Endodermal cell (in vitro differentiated cells): ENCODE results near the gene MAP2K5. TPM values are rescaled to one million over a fixed set of nuclear protein-coding genes. Genes with fewer than 3 reads are reported as not detected.

Experiments used
- DNase-seq: peaks from one replicate; pipeline ENCODE4 v3.0.0-alpha.2; 2017
- H3K27ac ChIP-seq: 2 replicates; pipeline ENCODE4 v1.5.1; 2013; ENCODE audit warnings: mild to moderate bottlenecking, low read depth, low read length, moderate library complexity
- H3K27me3 ChIP-seq: 2 replicates; pipeline ENCODE4 v1.6.1; 2013; ENCODE audit warnings: mild to moderate bottlenecking, low read length, moderate library complexity; ENCODE audit not compliant: insufficient read depth, control insufficient read depth, poor library complexity, severe bottlenecking
- H3K36me3 ChIP-seq: 2 replicates; pipeline ENCODE4 v1.7.0; 2013; ENCODE audit warnings: mild to moderate bottlenecking, low read length, moderate library complexity; ENCODE audit not compliant: control insufficient read depth, insufficient read depth
- H3K4me1 ChIP-seq: one replicate; pipeline ENCODE4 v1.7.0; 2013; ENCODE audit warnings: low read length; ENCODE audit not compliant: control insufficient read depth, insufficient read depth
- H3K4me3 ChIP-seq: 2 replicates; pipeline ENCODE4 v1.5.1; 2013; ENCODE audit warnings: mild to moderate bottlenecking, low read length, moderate library complexity
- H3K9ac ChIP-seq: 2 replicates; pipeline ENCODE4 v1.6.1; 2013; ENCODE audit warnings: mild to moderate bottlenecking, low read length, moderate library complexity; ENCODE audit not compliant: poor library complexity, severe bottlenecking; ENCODE audit errors: extremely low read depth
- H3K9me3 ChIP-seq: 2 replicates; pipeline ENCODE4 v1.6.1; 2013; ENCODE audit warnings: mild to moderate bottlenecking, low read length, moderate library complexity; ENCODE audit not compliant: control insufficient read depth
- H3K27ac Mint-ChIP-seq: 2 replicates; pipeline ENCODE4 v1.8.0; 2020; ENCODE audit warnings: mixed read lengths
- H3K27me3 Mint-ChIP-seq: 2 replicates; pipeline ENCODE4 v1.8.0; 2021; ENCODE audit warnings: mild to moderate bottlenecking, mixed read lengths; ENCODE audit not compliant: insufficient read depth
- H3K36me3 Mint-ChIP-seq: 2 replicates; pipeline ENCODE4 v1.8.0; 2020; ENCODE audit warnings: low read depth, mixed read lengths
- H3K4me1 Mint-ChIP-seq: 2 replicates; pipeline ENCODE4 v1.8.0; 2020; ENCODE audit warnings: mixed read lengths
- H3K4me3 Mint-ChIP-seq: 2 replicates; pipeline ENCODE4 v1.8.0; 2020; ENCODE audit warnings: mild to moderate bottlenecking, moderate library complexity, mixed read lengths
- H3K9me3 Mint-ChIP-seq: 2 replicates; pipeline ENCODE4 v1.8.0; 2020; ENCODE audit warnings: mild to moderate bottlenecking, mixed read lengths
- CTCF ChIP-seq: fragments of 200-600 bp; sonication (generic); conservative IDR thresholded peaks from 2 replicates; pipeline ENCODE4 v1.5.0; 2021; ENCODE audit warnings: antibody characterized with exemption, mild to moderate bottlenecking
- WGBS, 2 experiments: methylation state at CpG; one replicate each; pipeline versions ENCODE4 v1.1.5 to v1.1.7; 2013; ENCODE audit warnings: missing lambda C conversion rate in 2 of 2, mixed read lengths in 1 of 2; ENCODE audit not compliant: insufficient coverage in 1 of 2, insufficient read length in 1 of 2; 5-methylcytosine and 5-hydroxymethylcytosine counted together
- total RNA-seq, 2 donors: library from RNA; stranded (reverse); fragmentation: NEBNext Ultra II Directional in 1 of 2; extraction: Animal tissue kit (Norgen Biotek cat#: 25700) in 1 of 2; gene quantifications; 2 replicates in 1 of 2; 3 replicates in 1 of 2; pipeline ENCODE4 v1.2.1, GENCODE V29; 2021

Gene MAP2K5
- total RNA-seq, 2 donors from 2014 or later = 17.1 to 26.7 TPM

GRCh38 chr15:67740405-67740804 is 197.9 kb downstream of the MAP2K5 start:
- Histone ChIP-seq H3K36me3 (no peaks in the 10 kb centered on the region), H3K9me3 (no peaks in the 10 kb centered on the region), H3K27ac (no peak overlapping the region), H3K27me3 (no peaks in the 10 kb centered on the region), H3K4me3 (no peak overlapping the region), H3K4me1 (no peaks in the 10 kb centered on the region), H3K9ac (no peak overlapping the region)
- Mint-ChIP-seq H3K36me3 (no peaks in the 10 kb centered on the region), H3K27me3 (peaks cover 4% of the 10 kb centered on the region), H3K9me3 (no peaks in the 10 kb centered on the region), H3K4me3 (no peak overlapping the region), H3K4me1 (no peaks in the 10 kb centered on the region), H3K27ac (no peak overlapping the region)
- no peak for TF ChIP-seq CTCF
- WGBS, 2 experiments = 96 to 100% methylated on average over 2 to 3 of the region's 3 CpGs
- DNase-seq = no peak

- H3K4me3 ChIP-seq = no peak overlapping the region
- WGBS, 2 experiments = 92% methylated on average over 2 of the region's 2 CpGs; no CpG with 5 or more reads in 1 of the 2 experiments
- H3K9ac ChIP-seq = no peak overlapping the region
- H3K4me1 ChIP-seq = no peaks in the 10 kb centered on the region
- no peaks in the 10 kb centered on the region for H3K27me3 Mint-ChIP-seq
- H3K36me3 ChIP-seq = no peaks in the 10 kb centered on the region
- no peak overlapping the region for H3K4me3 Mint-ChIP-seq
- no peaks in the 10 kb centered on the region for H3K36me3 Mint-ChIP-seq
- H3K4me1 Mint-ChIP-seq = peaks cover 4% of the 10 kb centered on the region
- no peak overlapping the region for H3K27ac Mint-ChIP-seq
- no peak for DNase-seq
- TF ChIP-seq CTCF = no peak
- no peaks in the 10 kb centered on the region for H3K27me3 ChIP-seq
- H3K9me3 Mint-ChIP-seq = no peaks in the 10 kb centered on the region
- no peak overlapping the region for H3K27ac ChIP-seq
- H3K9me3 ChIP-seq = no peaks in the 10 kb centered on the region
These were observed 198.8 kb downstream of the MAP2K5 start for GRCh38 chr15:67741308-67741707.

GRCh38 chr15:67743558-67743957 is 201.1 kb downstream of the MAP2K5 start:
- H3K27me3 Mint-ChIP-seq = no peaks in the 10 kb centered on the region
- Histone ChIP-seq H3K4me3 (no peak overlapping the region), H3K27me3 (no peaks in the 10 kb centered on the region), H3K4me1 (no peaks in the 10 kb centered on the region), H3K27ac (no peak overlapping the region), H3K36me3 (no peaks in the 10 kb centered on the region), H3K9ac (no peak overlapping the region), H3K9me3 (no peaks in the 10 kb centered on the region)
- H3K9me3 Mint-ChIP-seq = no peaks in the 10 kb centered on the region
- H3K4me1 Mint-ChIP-seq = peaks cover 9% of the 10 kb centered on the region
- no peak for TF ChIP-seq CTCF
- no peak overlapping the region for H3K27ac Mint-ChIP-seq
- DNase-seq = no peak
- no peak overlapping the region for H3K4me3 Mint-ChIP-seq
- H3K36me3 Mint-ChIP-seq = no peaks in the 10 kb centered on the region
